Neural cell (in vitro differentiated cells): ENCODE data around the gene ZNF442. TPM values are rescaled to one million over a fixed set of nuclear protein-coding genes. Genes with fewer than 3 reads are reported as not detected.

Experiments used
- H2AFZ ChIP-seq: fragments of 200-600, 300-800 bp; sonication (generic), shearing (Covaris generic); 2 replicates; pipeline ENCODE4 v1.6.0; 2014; ENCODE audit warnings: low read depth, mild to moderate bottlenecking, antibody characterized with exemption, low read length, moderate library complexity
- H3F3A ChIP-seq: fragments of 200-600 bp; shearing (Covaris generic); 2 replicates; pipeline ENCODE4 v1.6.1; 2016; ENCODE audit warnings: mild to moderate bottlenecking, moderate library complexity, mixed read lengths, antibody characterized with exemption, low read length; ENCODE audit not compliant: insufficient read depth, poor library complexity, severe bottlenecking
- H3K27ac ChIP-seq: fragments of 200-600, 300-800 bp; sonication (generic), shearing (Covaris generic); 2 replicates; pipeline ENCODE4 v1.5.1; 2014; ENCODE audit warnings: mild to moderate bottlenecking, low read length, moderate library complexity
- H3K27me3 ChIP-seq: fragments of 300-800, 200-600 bp; sonication (generic), shearing (Covaris generic); 2 replicates; pipeline ENCODE4 v1.6.0; 2014; ENCODE audit warnings: mild to moderate bottlenecking, low read depth, low read length, moderate library complexity; ENCODE audit not compliant: insufficient read depth
- H3K36me3 ChIP-seq: fragments of 300-800, 200-600 bp; sonication (generic), shearing (Covaris generic); 2 replicates; pipeline ENCODE4 v1.5.1; 2014; ENCODE audit warnings: mild to moderate bottlenecking, antibody characterized with exemption, low read length, moderate library complexity; ENCODE audit not compliant: insufficient read depth
- H3K4me2 ChIP-seq: fragments of 300-800, 200-600 bp; sonication (generic), shearing (Covaris generic); 2 replicates; pipeline ENCODE4 v1.6.0; 2014; ENCODE audit warnings: mild to moderate bottlenecking, low read length
- H3K4me3 ChIP-seq: fragments of 300-800, 200-600 bp; sonication (generic), shearing (Covaris generic); 2 replicates; pipeline ENCODE4 v1.5.1; 2014; ENCODE audit warnings: mild to moderate bottlenecking, low read length, moderate library complexity
- H3K79me2 ChIP-seq: fragments of 200-600 bp; shearing (Covaris generic); replicated peaks from 2 replicates; pipeline ENCODE4 v1.6.0; 2014; ENCODE audit warnings: mild to moderate bottlenecking, low read length, moderate library complexity; ENCODE audit not compliant: insufficient read depth
- H3K9ac ChIP-seq: fragments of 300-800, 200-600 bp; sonication (generic), shearing (Covaris generic); 2 replicates; pipeline ENCODE4 v1.6.1; 2016; ENCODE audit warnings: mild to moderate bottlenecking, low read length, mixed read lengths
- H3K9me2 ChIP-seq: fragments of 200-600 bp; shearing (Covaris generic); 2 replicates; pipeline ENCODE4 v1.6.1; 2016; ENCODE audit warnings: mild to moderate bottlenecking, low read length, mixed read lengths; ENCODE audit not compliant: insufficient read depth
- H3K9me3 ChIP-seq: fragments of 200-600, 300-800 bp; sonication (generic), shearing (Covaris generic); 2 replicates; pipeline ENCODE4 v1.6.1; 2016; ENCODE audit warnings: mild to moderate bottlenecking, mixed run types, low read length, moderate library complexity, mixed read lengths
- H4K20me1 ChIP-seq: fragments of 200-600 bp; shearing (Covaris generic); 2 replicates; pipeline ENCODE4 v1.6.1; 2016; ENCODE audit warnings: mild to moderate bottlenecking, mixed run types; ENCODE audit not compliant: insufficient read depth
- EP300 ChIP-seq: fragments of 450-650 bp; conservative IDR thresholded peaks from 2 replicates; pipeline ENCODE4 v1.6.1; 2014; ENCODE audit warnings: antibody characterized with exemption, mild to moderate bottlenecking, moderate library complexity; ENCODE audit not compliant: poor library complexity, severe bottlenecking
- EZH2 ChIP-seq: fragments of 200-600, 300-800 bp; shearing (Covaris generic), sonication (generic); IDR thresholded peaks from 2 replicates; pipeline ENCODE4 v1.6.1; 2014; ENCODE audit warnings: antibody characterized with exemption, low read length, borderline replicate concordance, mild to moderate bottlenecking; ENCODE audit not compliant: insufficient read depth, poor library complexity, severe bottlenecking
- MXI1 ChIP-seq: fragments of 450-650 bp; conservative IDR thresholded peaks from 2 replicates; pipeline ENCODE4 v1.6.1; 2014; ENCODE audit warnings: antibody characterized with exemption, mild to moderate bottlenecking; ENCODE audit not compliant: poor library complexity, severe bottlenecking
- POLR2AphosphoS5 ChIP-seq: IDR thresholded peaks from 2 replicates; pipeline ENCODE4 v1.6.1; 2012
- RAD21 ChIP-seq: fragments of 450-650 bp; conservative IDR thresholded peaks from 2 replicates; pipeline ENCODE4 v1.6.1; 2014; ENCODE audit warnings: antibody characterized with exemption, mild to moderate bottlenecking, moderate library complexity
- REST ChIP-seq: IDR thresholded peaks from 2 replicates; pipeline ENCODE4 v1.6.1; 2012; ENCODE audit warnings: borderline replicate concordance
- SMC3 ChIP-seq: fragments of 450-650 bp; conservative IDR thresholded peaks from 2 replicates; pipeline ENCODE4 v1.6.1; 2014; ENCODE audit warnings: antibody characterized with exemption, mild to moderate bottlenecking, moderate library complexity; ENCODE audit not compliant: poor library complexity
- TAF1 ChIP-seq: IDR thresholded peaks from 2 replicates; pipeline ENCODE4 v1.6.1; 2012; ENCODE audit warnings: low read depth
- polyA plus RNA-seq: library from polyadenylated mRNA; depleted of rRNA; stranded (reverse); fragments of >200 nt; gene quantifications from 2 replicates; pipeline ENCODE4 v1.2.3, GENCODE V29; 2014
- TF ChIP-seq, protein P1 (sequence below): fragments of 450-650 bp; IDR thresholded peaks from 2 replicates; pipeline ENCODE4 v1.5.1; 2014; ENCODE audit warnings: antibody characterized with exemption, mild to moderate bottlenecking, moderate library complexity; ENCODE audit not compliant: poor library complexity, severe bottlenecking

Gene ZNF442
- polyA plus RNA-seq, 1 donor from 2014 or later: 8.8 TPM

- TF ChIP-seq EP300: no peak
- no peak for TF ChIP-seq POLR2AphosphoS5
- TF ChIP-seq, protein P1, sequence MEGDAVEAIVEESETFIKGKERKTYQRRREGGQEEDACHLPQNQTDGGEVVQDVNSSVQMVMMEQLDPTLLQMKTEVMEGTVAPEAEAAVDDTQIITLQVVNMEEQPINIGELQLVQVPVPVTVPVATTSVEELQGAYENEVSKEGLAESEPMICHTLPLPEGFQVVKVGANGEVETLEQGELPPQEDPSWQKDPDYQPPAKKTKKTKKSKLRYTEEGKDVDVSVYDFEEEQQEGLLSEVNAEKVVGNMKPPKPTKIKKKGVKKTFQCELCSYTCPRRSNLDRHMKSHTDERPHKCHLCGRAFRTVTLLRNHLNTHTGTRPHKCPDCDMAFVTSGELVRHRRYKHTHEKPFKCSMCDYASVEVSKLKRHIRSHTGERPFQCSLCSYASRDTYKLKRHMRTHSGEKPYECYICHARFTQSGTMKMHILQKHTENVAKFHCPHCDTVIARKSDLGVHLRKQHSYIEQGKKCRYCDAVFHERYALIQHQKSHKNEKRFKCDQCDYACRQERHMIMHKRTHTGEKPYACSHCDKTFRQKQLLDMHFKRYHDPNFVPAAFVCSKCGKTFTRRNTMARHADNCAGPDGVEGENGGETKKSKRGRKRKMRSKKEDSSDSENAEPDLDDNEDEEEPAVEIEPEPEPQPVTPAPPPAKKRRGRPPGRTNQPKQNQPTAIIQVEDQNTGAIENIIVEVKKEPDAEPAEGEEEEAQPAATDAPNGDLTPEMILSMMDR: no peak
- H3K9me3 ChIP-seq: peaks cover 19% of the 10 kb centered on the region
Measured at GRCh38 chr19:12345197-12345596, 20.3 kb downstream of the ZNF442 start.

GRCh38 chr19:12333162-12334159, 32.0 kb downstream of the ZNF442 start, which contains the start of gene ZNF563:
TSS of gene ZNF563 (minus strand) at chr19:12333633. CDS start at chr19:12333482, 151 bp downstream.
- H3F3A ChIP-seq: no peaks in the 10 kb centered on the region
- no peaks in the 10 kb centered on the region for H4K20me1 ChIP-seq
- H3K9me2 ChIP-seq: no peaks in the 10 kb centered on the region
- H3K27me3 ChIP-seq: peaks cover 5% of the 10 kb centered on the region
- peak within 1 kb of the TSS; percentile 33 for H3K27ac ChIP-seq
- H3K36me3 ChIP-seq: no peaks in the 10 kb centered on the region
- H3K9me3 ChIP-seq: no peaks in the 10 kb centered on the region
- H3K4me3 ChIP-seq: peak within 1 kb of the TSS; percentile 81
- TF ChIP-seq MXI1 (peak; percentile 87), TAF1 (peak; percentile 57), SMC3 (peak; percentile 59), EP300 (peak; percentile 63), POLR2AphosphoS5 (peak; percentile 74), RAD21 (peak; percentile 47), REST (peak; percentile 69), EZH2 (no peak)
- TF ChIP-seq, protein P1: no peak
- peak within 1 kb of the TSS; percentile 52 for H2AFZ ChIP-seq
- H3K4me2 ChIP-seq: peak within 1 kb of the TSS; percentile 48
- peak within 1 kb of the TSS; percentile 62 for H3K9ac ChIP-seq
- no peaks in the 10 kb centered on the region for H3K79me2 ChIP-seq

More at GRCh38 chr19:12345197-12345596, 20.3 kb downstream of the ZNF442 start:
- H4K20me1 ChIP-seq: no peaks in the 10 kb centered on the region
- no peak overlapping the region for H3K4me3 ChIP-seq
- no peaks in the 10 kb centered on the region for H3K79me2 ChIP-seq
- no peak overlapping the region for H3K27ac ChIP-seq
- H3K4me2 ChIP-seq: no peak overlapping the region
- no peaks in the 10 kb centered on the region for H3K9me2 ChIP-seq
- peaks cover 14% of the 10 kb centered on the region for H3K36me3 ChIP-seq
- H3K9ac ChIP-seq: no peak overlapping the region
- no peaks in the 10 kb centered on the region for H3K27me3 ChIP-seq
- no peak overlapping the region for H2AFZ ChIP-seq
- no peaks in the 10 kb centered on the region for H3F3A ChIP-seq
